ENCODE results near the gene CDC6.
"Not testable (repeated sequence)": the region's sequence is repeated elsewhere in the genome, so short reads cannot be mapped to it uniquely, and the experiment has no call there.

Gene CDC6

GRCh38 chr17:40290629-40291280 is 3.1 kb downstream of the CDC6 start:
- DNase-seq = no peak

GRCh38 chr17:40291281-40291664 is 3.6 kb downstream of the CDC6 start:
- no peak for DNase-seq

GRCh38 chr17:40293363-40293762 is 5.7 kb downstream of the CDC6 start:
- no peak for DNase-seq

- no peak for DNase-seq
Measured at GRCh38 chr17:40295488-40296436, 8.1 kb downstream of the CDC6 start.

GRCh38 chr17:40297511-40297910 is 9.8 kb downstream of the CDC6 start:
- DNase-seq = no peak

- DNase-seq = no peak
Measured at GRCh38 chr17:40298726-40299125, 11.0 kb downstream of the CDC6 start.

- not testable (repeated sequence) for DNase-seq
Measured at GRCh38 chr17:40299159-40299757, 11.6 kb downstream of the CDC6 start.

- no peak for DNase-seq
Measured at GRCh38 chr17:40301315-40301714, 13.6 kb downstream of the CDC6 start.

- no peak for DNase-seq
Measured at GRCh38 chr17:40303009-40303657, 15.5 kb downstream of the CDC6 start.

- no peak for DNase-seq
Measured at GRCh38 chr17:40303708-40304551, 16.3 kb downstream of the CDC6 start.

GRCh38 chr17:40304552-40304863 is 16.8 kb downstream of the CDC6 start:
- DNase-seq = not testable (repeated sequence)

GRCh38 chr17:40304866-40305265 is 17.2 kb downstream of the CDC6 start:
- DNase-seq = not testable (repeated sequence)

- DNase-seq = no peak
Measured at GRCh38 chr17:40306395-40306794, 18.7 kb downstream of the CDC6 start.

- no peak for DNase-seq
Measured at GRCh38 chr17:40307001-40307730, 19.5 kb downstream of the CDC6 start.

- no peak for DNase-seq
Measured at GRCh38 chr17:40307740-40308239, 20.1 kb downstream of the CDC6 start.

GRCh38 chr17:40309031-40309948 is 21.6 kb downstream of the CDC6 start, which contains the start of gene RARA:
Gene RARA (plus strand): TSS chr17:40309180. CDS start chr17:40331219, 22,039 bp downstream.
- DNase-seq = no peak

- no peak for DNase-seq
Measured at GRCh38 chr17:40309949-40310510, 22.4 kb downstream of the CDC6 start.

GRCh38 chr17:40310882-40311391 is 23.3 kb downstream of the CDC6 start:
- DNase-seq = no peak

- no peak for DNase-seq
Measured at GRCh38 chr17:40311575-40311974, 23.9 kb downstream of the CDC6 start.

Measured in activated CD8-positive, alpha-beta memory T cell treated with anti-CD3 and anti-CD28 coated beads, Interleukin-2, amount 50 U/mL, for 48 hours (primary cell).